K562 (cell line): ENCODE data around the gene DTNB. TPM values are rescaled to one million over a fixed set of nuclear protein-coding genes. Genes with fewer than 3 reads are reported as not detected.

Experiments used
- CBX2 ChIP-seq: fragments of 200-600 bp; sonication (generic); IDR thresholded peaks from one replicate; pipeline ENCODE4 v1.6.1; 2012; ENCODE audit warnings: mild to moderate bottlenecking, low read length, inconsistent platforms; ENCODE audit not compliant: insufficient read depth, poor library complexity, severe bottlenecking
- POLR2B ChIP-seq: fragments of 450-650 bp; IDR thresholded peaks from 2 replicates; pipeline ENCODE4 v1.6.1; 2018; ENCODE audit warnings: low read depth; ENCODE audit not compliant: partially characterized antibody
- REST ChIP-seq, 2 experiments: fragments of 450-650 bp; formaldehyde crosslinking in 1 of 2; IDR thresholded peaks; 2 replicates each; pipeline versions ENCODE4 v1.4.0 to v1.6.1; 2014 to 2020; ENCODE audit warnings: mild to moderate bottlenecking in 2 of 2, borderline replicate concordance in 1 of 2, low read depth in 1 of 2
- polyA plus RNA-seq, 8 experiments: library from polyadenylated mRNA; depleted of rRNA in 4 of 8; stranded (reverse) in 5 of 8; unstranded in 3 of 8; fragments of >200 nt; fragmentation: Nextera tagmentation in 2 of 8; fragmentation: Illumina TruSeq in 1 of 8; extraction: Ambion mirVana in 2 of 8; extraction: Trizol in 1 of 8; gene quantifications; 2 replicates each; pipeline versions ENCODE4 v1.2.1 to v1.2.3, GENCODE V29; 2011 to 2014; ENCODE audit warnings: inconsistent platforms in 1 of 8, missing spikeins in 1 of 8
- total RNA-seq, 7 experiments: library from RNA; depleted of rRNA in 6 of 7; stranded (reverse); fragments of >200 nt in 6 of 7; fragmentation: Illumina TruSeq in 2 of 7; extraction: Trizol in 2 of 7; gene quantifications; 2 replicates each; pipeline versions ENCODE4 v1.2.1 to v1.2.3, GENCODE V29; 2011 to 2021; ENCODE audit warnings: low replicate concordance in 1 of 7

The DTNB gene
- total and polyA plus RNA-seq, 9 of the 15 experiments (the other 6 are each of a cell fraction or from before 2014, with no cell fraction given), result 0.18 to 2.0 (median 0.77) TPM; not detected in 2

GRCh38 chr2:25335204-25335603, 338.2 kb downstream of the DTNB start (continued):
- TF ChIP-seq CBX2, result no peak
- TF ChIP-seq REST (IDR thresholded peaks at IDR 0.05; ENCODE audit: borderline replicate concordance), result no peak
- no peak for TF ChIP-seq REST (CRISPR knock-in tag; IDR thresholded peaks at IDR 0.05; ENCODE audit: low read depth)
- TF ChIP-seq POLR2B, result no peak
